Esophagus muscularis mucosa (tissue), 4 donors: ENCODE results near the gene SLC25A26. TPM values are rescaled to one million over a fixed set of nuclear protein-coding genes. Genes with fewer than 3 reads are reported as not detected.

ENCODE experiments used
- DNase-seq: peaks from one replicate; pipeline ENCODE4 v3.0.0-alpha.2; 2017; ENCODE audit errors: extremely low spot score
- H3K27ac ChIP-seq, 4 donors: fragments of 200-600 bp; sonication (generic); replicated peaks in 1 of 4; 1 replicate in 3 of 4; 2 replicates in 1 of 4; pipeline ENCODE4 v1.5.1; 2016 to 2019; ENCODE audit warnings: mild to moderate bottlenecking in 1 of 4
- H3K27me3 ChIP-seq, 4 donors: fragments of 200-600 bp; sonication (generic); one replicate each; pipeline versions ENCODE4 v1.5.1 to v1.6.0; 2016 to 2019
- H3K36me3 ChIP-seq, 4 donors: fragments of 200-600 bp; sonication (generic); one replicate each; pipeline ENCODE4 v1.5.1; 2016 to 2019
- H3K4me1 ChIP-seq, 4 donors: fragments of 200-600 bp; sonication (generic); one replicate each; pipeline ENCODE4 v1.5.1; 2016 to 2019
- H3K4me3 ChIP-seq, 4 donors: fragments of 200-600 bp; sonication (generic); 1 replicate in 2 of 4; 2 replicates in 2 of 4; pipeline ENCODE4 v1.5.1; 2016 to 2019; ENCODE audit warnings: mild to moderate bottlenecking in 4 of 4, moderate library complexity in 1 of 4
- H3K9me3 ChIP-seq, 4 donors: fragments of 200-600 bp; sonication (generic); 1 replicate in 3 of 4; 2 replicates in 1 of 4; pipeline ENCODE4 v1.5.1; 2016 to 2019
- CTCF ChIP-seq, 3 experiments: fragments of 200-600 bp in 2 of 3; fragments of 450-650 bp in 1 of 3; sonication (generic) in 2 of 3; IDR thresholded peaks; one replicate each; pipeline ENCODE4 v1.5.1; 2017 to 2019; ENCODE audit warnings: antibody characterized with exemption in 3 of 3, mild to moderate bottlenecking in 2 of 3, moderate library complexity in 1 of 3
- EP300 ChIP-seq: sonication (generic); formaldehyde crosslinking; IDR thresholded peaks from one replicate; pipeline ENCODE4 v1.6.1; 2017; ENCODE audit warnings: antibody characterized with exemption
- POLR2A ChIP-seq: fragments of 450-650 bp; IDR thresholded peaks from one replicate; pipeline ENCODE4 v1.6.1; 2017; ENCODE audit warnings: antibody characterized with exemption, moderate library complexity, mild to moderate bottlenecking, low read depth
- POLR2AphosphoS5 ChIP-seq, 2 donors: sonication (generic); formaldehyde crosslinking; IDR thresholded peaks; one replicate each; pipeline ENCODE4 v1.6.1; 2017; ENCODE audit warnings: antibody characterized with exemption in 2 of 2
- WGBS: methylation state at CpG from one replicate; pipeline ENCODE4 v1.1.5; 2018; 5-methylcytosine and 5-hydroxymethylcytosine counted together
- intact Hi-C: fragments of 100-400 bp; cut with DNase I; formaldehyde crosslinking; loops from one replicate; pipeline ENCODE4 v1.15.1; 2023
- total RNA-seq, 4 donors: library from RNA; depleted of rRNA; stranded (reverse); fragments of >200 nt; gene quantifications; one replicate each; pipeline versions ENCODE4 v1.1.0 to v1.2.1, GENCODE V29; 2016

Gene SLC25A26
- total RNA-seq, 4 donors from 2014 or later = 23.0 to 39.0 (median 26.0) TPM

GRCh38 chr3:66371432-66371831 is 150.6 kb downstream of the SLC25A26 start:
- WGBS = 82% methylated on average over 7 of the region's 7 CpGs
- Histone ChIP-seq H3K4me1 (peaks cover 2 to 4% (median 2%) of the 10 kb centered on the region in 4 donors), H3K9me3 (no peaks in the 10 kb centered on the region), H3K27me3 (no peaks in the 10 kb centered on the region), H3K4me3 (no peak overlapping the region), H3K27ac (no peak overlapping the region), H3K36me3 (peaks cover 0 to 38% (median 10%) of the 10 kb centered on the region in 4 donors)
- no peak for TF ChIP-seq CTCF (IDR thresholded peaks at IDR 0.05)
- no peak for TF ChIP-seq EP300
- TF ChIP-seq POLR2A = no peak
- TF ChIP-seq POLR2AphosphoS5 (IDR thresholded peaks at IDR 0.05) = no peak
- DNase-seq = no peak
- intact Hi-C loops = no loop called here

- TF ChIP-seq EP300 (no peak), CTCF (IDR thresholded peaks at IDR 0.05) (peak in 2 of 3 experiments; percentile 8 to 11)
- no peak overlapping the region for H3K27ac ChIP-seq
- no peak overlapping the region for H3K4me3 ChIP-seq
- peaks cover 12 to 16% (median 13%) of the 10 kb centered on the region in 4 donors for H3K4me1 ChIP-seq
- no peaks in the 10 kb centered on the region for H3K27me3 ChIP-seq
- WGBS = 77% methylated on average over 18 of the region's 18 CpGs
- intact Hi-C loops = no loop called here
- DNase-seq = peak; percentile 88
- no peaks in the 10 kb centered on the region for H3K9me3 ChIP-seq
- H3K36me3 ChIP-seq = peaks cover 0 to 47% (median 17%) of the 10 kb centered on the region in 4 donors
Measured at GRCh38 chr3:66372681-66373350, 152.0 kb downstream of the SLC25A26 start.

- intact Hi-C loops = no loop called here
- TF ChIP-seq POLR2AphosphoS5 (IDR thresholded peaks at IDR 0.05) (peak in 1 of 2 donors; percentile 50), EP300 (no peak), CTCF (IDR thresholded peaks at IDR 0.05) (no peak), POLR2A (no peak)
- peak; percentile 84 for DNase-seq
- WGBS = 51% methylated on average over 2 of the region's 2 CpGs
- no peak overlapping the region for H3K4me3 ChIP-seq
- peaks cover 25 to 70% (median 55%) of the 10 kb centered on the region in 4 donors for H3K36me3 ChIP-seq
- no peaks in the 10 kb centered on the region for H3K9me3 ChIP-seq
- peak overlapping the region in 2 of 4 donors; percentile 41 to 49 for H3K27ac ChIP-seq
- H3K4me1 ChIP-seq = peaks cover 12 to 21% (median 17%) of the 10 kb centered on the region in 4 donors
- no peaks in the 10 kb centered on the region for H3K27me3 ChIP-seq
Measured at GRCh38 chr3:66376568-66376967, 155.8 kb downstream of the SLC25A26 start.

GRCh38 chr3:66377800-66378199 is 157.0 kb downstream of the SLC25A26 start:
- 90% methylated on average over 5 of the region's 5 CpGs for WGBS
- Histone ChIP-seq H3K27ac (peak overlapping the region in 1 of 4 donors; percentile 49), H3K4me3 (no peak overlapping the region), H3K9me3 (no peaks in the 10 kb centered on the region), H3K36me3 (peaks cover 37 to 80% (median 67%) of the 10 kb centered on the region in 4 donors), H3K27me3 (no peaks in the 10 kb centered on the region), H3K4me1 (peaks cover 12 to 31% (median 22%) of the 10 kb centered on the region in 4 donors)
- peak; percentile 82 for DNase-seq
- no peak for TF ChIP-seq POLR2AphosphoS5 (IDR thresholded peaks at IDR 0.05)
- no peak for TF ChIP-seq CTCF (IDR thresholded peaks at IDR 0.05)
- TF ChIP-seq EP300 = no peak
- TF ChIP-seq POLR2A = no peak
- intact Hi-C loops = no loop called here

GRCh38 chr3:66378256-66378655 is 157.5 kb downstream of the SLC25A26 start:
- 69% methylated on average over 5 of the region's 5 CpGs for WGBS
- Histone ChIP-seq H3K27ac (no peak overlapping the region), H3K9me3 (no peaks in the 10 kb centered on the region), H3K27me3 (no peaks in the 10 kb centered on the region), H3K4me3 (no peak overlapping the region), H3K36me3 (peaks cover 42 to 84% (median 72%) of the 10 kb centered on the region in 4 donors), H3K4me1 (peaks cover 12 to 31% (median 22%) of the 10 kb centered on the region in 4 donors)
- intact Hi-C loops = no loop called here
- peak; percentile 60 for DNase-seq
- TF ChIP-seq EP300 = no peak
- TF ChIP-seq CTCF (IDR thresholded peaks at IDR 0.05) = peak; percentile 18 to 43 (median 22)
- no peak for TF ChIP-seq POLR2AphosphoS5 (IDR thresholded peaks at IDR 0.05)
